AG04450 (cell line): Measurements from ENCODE around the gene FIS1. TPM values are rescaled to one million over a fixed set of nuclear protein-coding genes. Genes with fewer than 3 reads are reported as not detected.

Experiments
- CTCF ChIA-PET: fragments of 300-600, 350-600 bp; formaldehyde crosslinking; extraction: SDS; loops from one replicate; lab custom pipeline; 2022; ENCODE audit warnings: antibody characterized with exemption, inconsistent platforms; lab: Charles Lee
- POLR2A ChIA-PET: fragments of 350-600 bp; formaldehyde crosslinking; extraction: SDS; loops from one replicate; lab custom pipeline; 2021; ENCODE audit warnings: antibody characterized with exemption, inconsistent platforms; lab: Yijun Ruan, JAX
- DNase-seq: peaks from one replicate; pipeline ENCODE4 v3.0.0-alpha.2; 2011; ENCODE audit warnings: low read depth, low spot score
- H3K27ac ChIP-seq: one replicate; pipeline ENCODE4 v1.5.1; 2012; ENCODE audit warnings: low read depth, low read length, control low read depth
- H3K27me3 ChIP-seq: one replicate; pipeline ENCODE4 v1.6.0; 2012; ENCODE audit warnings: low read length; ENCODE audit not compliant: control insufficient read depth, insufficient read depth
- H3K4me3 ChIP-seq: 2 replicates; pipeline ENCODE4 v1.5.1; 2011; ENCODE audit warnings: mild to moderate bottlenecking, low read depth, low read length, control low read depth
- H3K9me3 ChIP-seq: 2 replicates; pipeline ENCODE4 v1.5.1; 2012; ENCODE audit warnings: low read length; ENCODE audit not compliant: control insufficient read depth, insufficient read depth
- CTCF ChIP-seq: IDR thresholded peaks from 2 replicates; pipeline ENCODE4 v1.5.1; 2011; ENCODE audit warnings: low read depth, low read length, control low read depth, inconsistent platforms
- polyA plus RNA-seq: library from polyadenylated mRNA; depleted of rRNA; stranded (reverse); fragments of >200 nt; gene quantifications from 2 replicates; pipeline ENCODE4 v1.2.3, GENCODE V29; 2011

Gene FIS1
- polyA plus RNA-seq, 1 experiment = 170 TPM

- Histone ChIP-seq H3K9me3 (no peaks in the 10 kb centered on the region), H3K27me3 (no peaks in the 10 kb centered on the region), H3K4me3 (no peak overlapping the region), H3K27ac (no peak overlapping the region)
- CTCF ChIA-PET = interaction anchor here (1.0 to 1.1 kb wide), 2 partner anchors 47 to 92 kb away, joined by 3 read pairs; no protein-coding TSS in a partner anchor
- TF ChIP-seq CTCF = no peak
- DNase-seq = no peak
- POLR2A ChIA-PET = no interaction called here
Observed at GRCh38 chr7:101236292-101236835, 8.5 kb downstream of the FIS1 start.

GRCh38 chr7:101235522-101235921 lies 9.4 kb downstream of the FIS1 start:
- Histone ChIP-seq H3K9me3 (no peaks in the 10 kb centered on the region), H3K27me3 (no peaks in the 10 kb centered on the region), H3K27ac (no peak overlapping the region), H3K4me3 (no peak overlapping the region)
- ChIA-PET CTCF (interaction anchor here (1.0 to 1.1 kb wide), 4 partner anchors 8 to 48 kb away, joined by 3 to 5 read pairs (median 3); partner anchors contain the start of gene ZNHIT1), POLR2A (no interaction called here)
- DNase-seq = no peak
- no peak for TF ChIP-seq CTCF

GRCh38 chr7:101235050-101235449 lies 9.8 kb downstream of the FIS1 start:
- peak; percentile 35; the same call in 1 of the 2 replicates for TF ChIP-seq CTCF
- DNase-seq = no peak
- no peaks in the 10 kb centered on the region for H3K27me3 ChIP-seq
- POLR2A ChIA-PET = interaction anchor here (0.6 kb wide), 2 partner anchors 9 to 76 kb away, joined by 3 to 5 read pairs; no protein-coding TSS in a partner anchor
- H3K4me3 ChIP-seq = no peak overlapping the region
- no peaks in the 10 kb centered on the region for H3K9me3 ChIP-seq
- no peak overlapping the region for H3K27ac ChIP-seq
- CTCF ChIA-PET = interaction anchor here (0.7 to 1.1 kb wide), 5 partner anchors 8 to 48 kb away, joined by 3 to 5 read pairs (median 3); partner anchors contain the start of gene ZNHIT1

- Histone ChIP-seq H3K9me3 (no peaks in the 10 kb centered on the region), H3K27ac (no peak overlapping the region), H3K27me3 (no peaks in the 10 kb centered on the region), H3K4me3 (no peak overlapping the region)
- ChIA-PET POLR2A (interaction anchor here (0.6 kb wide), 2 partner anchors 8 to 76 kb away, joined by 3 to 5 read pairs; no protein-coding TSS in a partner anchor), CTCF (interaction anchor here (0.7 to 1.1 kb wide), 3 partner anchors 9 to 48 kb away, joined by 3 to 5 read pairs (median 3); partner anchors contain the start of gene ZNHIT1)
- DNase-seq = no peak
- no peak for TF ChIP-seq CTCF
Observed at GRCh38 chr7:101234636-101235035, 10.2 kb downstream of the FIS1 start.

- CTCF ChIA-PET = interaction anchor here (0.7 kb wide), 1 partner anchor 49 kb away, joined by 3 read pairs; no protein-coding TSS in a partner anchor
Observed at GRCh38 chr7:101233907-101234547, 10.9 kb downstream of the FIS1 start.

More at GRCh38 chr7:101233907-101234547, 10.9 kb downstream of the FIS1 start:
- no peak overlapping the region for H3K27ac ChIP-seq
- no peak overlapping the region for H3K4me3 ChIP-seq
- no peaks in the 10 kb centered on the region for H3K27me3 ChIP-seq
- no peak for DNase-seq
- TF ChIP-seq CTCF = no peak
- POLR2A ChIA-PET = interaction anchor here (1.7 kb wide), 1 partner anchor 16 kb away, joined by 4 read pairs; the partner anchor contains the start of genes PLOD3 and ZNHIT1
- H3K9me3 ChIP-seq = no peaks in the 10 kb centered on the region
